LNCAP (cell line): ENCODE results near the gene MAN2B1.

Experiments used
- TF ChIP-seq, protein P1 (sequence below): fragments of 450-650 bp; IDR thresholded peaks from 2 replicates; pipeline ENCODE4 v1.5.1; 2017; ENCODE audit warnings: mild to moderate bottlenecking

MAN2B1 gene

DNA sequence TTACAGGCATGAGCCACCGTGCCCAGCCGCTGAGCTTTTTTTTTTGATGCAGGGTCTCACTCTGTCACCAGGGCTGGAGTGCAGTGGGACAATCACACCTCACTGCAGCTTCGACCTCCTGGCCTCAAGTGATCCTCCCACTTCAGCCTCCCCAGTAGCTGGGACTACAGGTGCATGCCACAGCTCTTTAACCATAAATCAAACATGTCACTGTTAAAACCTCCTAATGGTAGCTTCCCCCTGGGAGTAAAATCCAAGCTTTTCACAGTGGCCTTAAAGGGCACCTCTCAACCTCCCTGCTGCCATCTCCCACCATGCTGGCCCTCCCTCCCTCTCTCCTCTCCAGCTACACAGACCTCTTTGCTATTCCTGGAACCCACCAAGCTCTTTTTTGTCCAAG lies 19.3 kb upstream of the MAN2B1 start:
- TF ChIP-seq, protein P1, sequence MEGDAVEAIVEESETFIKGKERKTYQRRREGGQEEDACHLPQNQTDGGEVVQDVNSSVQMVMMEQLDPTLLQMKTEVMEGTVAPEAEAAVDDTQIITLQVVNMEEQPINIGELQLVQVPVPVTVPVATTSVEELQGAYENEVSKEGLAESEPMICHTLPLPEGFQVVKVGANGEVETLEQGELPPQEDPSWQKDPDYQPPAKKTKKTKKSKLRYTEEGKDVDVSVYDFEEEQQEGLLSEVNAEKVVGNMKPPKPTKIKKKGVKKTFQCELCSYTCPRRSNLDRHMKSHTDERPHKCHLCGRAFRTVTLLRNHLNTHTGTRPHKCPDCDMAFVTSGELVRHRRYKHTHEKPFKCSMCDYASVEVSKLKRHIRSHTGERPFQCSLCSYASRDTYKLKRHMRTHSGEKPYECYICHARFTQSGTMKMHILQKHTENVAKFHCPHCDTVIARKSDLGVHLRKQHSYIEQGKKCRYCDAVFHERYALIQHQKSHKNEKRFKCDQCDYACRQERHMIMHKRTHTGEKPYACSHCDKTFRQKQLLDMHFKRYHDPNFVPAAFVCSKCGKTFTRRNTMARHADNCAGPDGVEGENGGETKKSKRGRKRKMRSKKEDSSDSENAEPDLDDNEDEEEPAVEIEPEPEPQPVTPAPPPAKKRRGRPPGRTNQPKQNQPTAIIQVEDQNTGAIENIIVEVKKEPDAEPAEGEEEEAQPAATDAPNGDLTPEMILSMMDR: no peak

DNA sequence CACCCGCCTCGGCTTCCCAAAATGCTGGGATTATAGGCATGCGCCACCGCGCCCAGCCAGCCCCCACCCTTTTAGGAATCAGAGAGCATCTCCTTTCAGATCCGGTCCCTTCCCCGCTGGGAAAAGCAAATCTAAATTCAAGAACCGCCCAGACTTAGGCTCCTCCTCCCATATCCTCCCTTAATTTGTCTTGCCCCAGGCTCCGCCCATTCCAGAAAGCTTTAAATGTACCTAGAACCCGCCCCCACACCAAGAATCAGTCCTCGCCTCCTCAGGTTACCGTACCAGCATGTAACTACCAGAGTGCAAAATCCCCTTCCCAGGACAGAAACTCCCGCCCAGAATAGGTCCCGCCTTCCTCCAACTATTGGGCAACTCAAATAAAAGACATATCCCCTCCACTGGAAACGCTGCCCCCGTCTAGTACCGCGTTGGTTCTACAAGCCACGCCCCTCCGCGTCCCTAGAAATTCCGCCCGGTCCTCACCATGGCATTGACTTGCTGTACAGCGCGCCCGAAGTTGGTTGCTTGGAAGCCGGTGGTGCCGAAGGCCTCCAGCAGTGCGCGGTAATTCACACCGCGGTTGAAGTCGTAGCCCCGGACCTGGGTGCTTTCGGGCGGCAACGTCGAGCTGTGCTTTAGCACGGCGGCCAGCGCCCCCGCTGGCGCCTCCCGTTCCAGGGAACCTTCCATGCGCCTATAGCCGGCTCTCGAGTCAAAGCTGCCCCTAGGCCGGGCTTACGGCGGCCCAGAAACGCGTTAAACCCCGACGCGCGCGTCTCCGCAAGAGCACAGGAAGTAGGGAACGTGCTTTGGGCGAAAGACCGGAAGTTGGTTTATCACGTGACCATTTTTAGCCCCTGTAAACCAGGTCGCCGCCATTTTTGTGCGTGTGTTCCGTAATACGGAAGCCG lies 14.8 kb upstream of the MAN2B1 start, which contains the start of gene DHPS:
DHPS (minus strand) TSS at position 807 of the 914 bp plus-strand sequence; CDS start at position 693, 114 bp downstream.
- TF ChIP-seq, protein P1: no peak

DNA sequence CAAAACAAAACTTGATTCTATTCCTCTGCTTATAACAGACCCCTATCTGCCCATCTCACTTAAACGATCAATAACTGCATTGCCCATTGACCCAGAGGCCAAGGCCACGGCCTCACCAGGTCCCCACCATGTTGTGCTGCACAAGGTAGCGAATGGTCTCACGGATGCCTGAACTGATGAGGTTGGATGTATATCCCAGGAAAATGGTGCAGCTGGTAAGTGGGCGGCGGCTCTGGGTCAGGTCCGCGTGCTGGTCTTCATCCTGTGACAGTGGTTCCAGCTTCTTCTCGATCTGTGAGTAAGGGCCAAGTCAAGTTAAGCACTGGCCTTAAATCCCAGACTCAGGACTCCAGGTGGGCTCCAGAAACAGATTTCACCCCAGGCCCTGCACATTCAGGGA lies 13.5 kb upstream of the MAN2B1 start:
- TF ChIP-seq, protein P1: no peak

DNA sequence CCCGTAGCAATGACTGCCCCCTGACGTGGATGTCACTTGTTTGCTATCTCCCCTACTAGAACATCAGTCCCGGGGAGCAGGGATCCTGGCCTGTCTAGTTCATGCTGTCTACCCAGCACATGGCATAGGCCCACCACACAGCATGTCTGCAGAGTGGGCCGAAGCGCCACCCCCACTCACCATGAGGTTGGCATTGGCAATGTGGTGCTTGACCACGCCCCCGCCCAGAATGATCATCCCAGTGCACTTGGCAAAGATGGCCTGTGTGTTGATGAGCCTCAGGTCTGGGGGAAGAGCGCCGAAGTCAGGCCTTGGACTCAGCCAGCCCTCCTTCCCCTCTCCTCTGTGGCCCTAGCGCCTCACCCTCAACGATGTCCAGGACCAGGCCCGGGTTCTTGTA lies 10.4 kb upstream of the MAN2B1 start:
- TF ChIP-seq, protein P1: no peak

DNA sequence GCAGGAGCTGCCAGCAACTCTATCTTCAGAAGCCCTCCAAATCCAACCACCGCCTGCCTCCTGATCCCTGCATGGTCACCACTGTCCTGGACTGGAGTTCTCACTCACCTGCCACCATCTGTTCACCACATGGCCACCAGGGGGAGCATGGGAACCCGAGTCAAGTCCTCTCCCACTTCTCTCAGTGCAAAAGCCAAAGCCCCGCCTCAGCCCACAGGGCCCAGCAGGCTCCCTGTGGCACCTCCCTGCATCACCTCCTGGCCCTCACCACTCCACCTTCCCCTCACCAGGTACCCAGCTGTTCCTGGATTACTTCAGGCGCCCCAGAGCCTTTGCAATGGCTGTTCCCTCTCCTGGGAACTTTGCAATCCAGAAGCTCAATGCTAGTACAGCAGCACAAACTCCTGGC lies 9.8 kb upstream of the MAN2B1 start:
- TF ChIP-seq, protein P1: peak; percentile 93

DNA sequence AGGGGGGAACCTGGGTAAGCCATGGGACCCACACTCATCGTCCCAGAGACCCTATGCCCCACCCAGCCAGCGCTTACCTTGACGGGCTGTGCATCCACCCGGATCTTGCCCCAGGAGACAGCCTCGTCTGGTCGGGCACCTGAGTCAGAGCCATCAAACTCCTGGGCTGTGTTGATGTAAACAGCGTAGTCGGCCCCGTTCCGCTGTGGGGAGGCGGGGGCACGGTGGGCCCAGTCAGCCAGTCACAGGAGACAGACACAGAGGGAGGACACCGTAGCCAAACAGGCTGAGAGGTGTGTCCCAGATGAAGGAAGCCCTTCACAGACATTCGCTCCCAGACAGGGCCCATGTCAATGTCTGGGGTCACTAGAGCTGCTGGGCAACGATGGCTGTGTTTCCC lies 9.4 kb upstream of the MAN2B1 start:
- TF ChIP-seq, protein P1: no peak

DNA sequence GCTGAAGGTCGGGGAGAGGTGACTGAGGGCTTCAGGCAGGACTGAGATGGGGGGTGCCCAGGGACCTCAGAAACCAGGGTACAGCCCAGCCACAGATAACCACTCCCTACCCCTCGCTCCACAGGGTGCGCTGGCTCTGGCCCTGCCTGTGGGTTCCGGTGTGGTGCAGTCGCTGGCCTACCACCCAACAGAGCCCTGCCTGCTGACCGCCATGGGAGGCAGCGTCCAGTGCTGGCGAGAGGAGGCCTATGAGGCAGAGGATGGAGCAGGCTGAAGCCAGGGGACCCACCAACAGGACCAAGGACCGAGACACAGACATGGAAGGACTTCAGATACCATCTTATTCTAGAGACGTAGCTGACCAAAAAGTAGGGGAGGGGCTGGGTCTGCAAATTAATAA lies 8.9 kb upstream of the MAN2B1 start:
- TF ChIP-seq, protein P1: no peak
